B cell (primary cell): ENCODE results near the gene EDNRB.

ENCODE experiments used
- EZH2 ChIP-seq: IDR thresholded peaks from 2 replicates; pipeline ENCODE4 v1.6.1; 2012; ENCODE audit warnings: borderline replicate concordance, low read depth, mild to moderate bottlenecking, moderate library complexity, low read length; ENCODE audit not compliant: insufficient read depth, poor library complexity, severe bottlenecking
- TF ChIP-seq, protein P1 (sequence below): fragments of 200-600 bp; IDR thresholded peaks from one replicate; pipeline ENCODE4 v1.8.0; 2022; ENCODE audit warnings: antibody characterized with exemption, mild to moderate bottlenecking

GRCh38 chr13:77909827-77910226 lies 8.8 kb downstream of the EDNRB start:
- TF ChIP-seq, protein P1, sequence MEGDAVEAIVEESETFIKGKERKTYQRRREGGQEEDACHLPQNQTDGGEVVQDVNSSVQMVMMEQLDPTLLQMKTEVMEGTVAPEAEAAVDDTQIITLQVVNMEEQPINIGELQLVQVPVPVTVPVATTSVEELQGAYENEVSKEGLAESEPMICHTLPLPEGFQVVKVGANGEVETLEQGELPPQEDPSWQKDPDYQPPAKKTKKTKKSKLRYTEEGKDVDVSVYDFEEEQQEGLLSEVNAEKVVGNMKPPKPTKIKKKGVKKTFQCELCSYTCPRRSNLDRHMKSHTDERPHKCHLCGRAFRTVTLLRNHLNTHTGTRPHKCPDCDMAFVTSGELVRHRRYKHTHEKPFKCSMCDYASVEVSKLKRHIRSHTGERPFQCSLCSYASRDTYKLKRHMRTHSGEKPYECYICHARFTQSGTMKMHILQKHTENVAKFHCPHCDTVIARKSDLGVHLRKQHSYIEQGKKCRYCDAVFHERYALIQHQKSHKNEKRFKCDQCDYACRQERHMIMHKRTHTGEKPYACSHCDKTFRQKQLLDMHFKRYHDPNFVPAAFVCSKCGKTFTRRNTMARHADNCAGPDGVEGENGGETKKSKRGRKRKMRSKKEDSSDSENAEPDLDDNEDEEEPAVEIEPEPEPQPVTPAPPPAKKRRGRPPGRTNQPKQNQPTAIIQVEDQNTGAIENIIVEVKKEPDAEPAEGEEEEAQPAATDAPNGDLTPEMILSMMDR = no peak
- no peak for TF ChIP-seq EZH2
